ENCODE data around the gene ADAMTS9.
A peak's percentile ranks its signal among the peaks of the same experiment; 100 is the strongest.

ADAMTS9 gene

GRCh38 chr3:64539451-64540196 is 148.2 kb downstream of the ADAMTS9 start:
- no peak for DNase-seq
- Histone ChIP-seq H3K4me3 (ENCODE audit: control insufficient read depth in 1 of 7, extremely low read depth in 1 of 7, insufficient read depth in 4 of 7, low read depth in 2 of 7, low read length in 6 of 7) (no peak overlapping the region), H3K4me1 (ENCODE audit: control extremely low read depth in 1 of 4, control insufficient read depth in 4 of 4, insufficient read depth in 4 of 4, low read length in 3 of 4) (no peaks in the 10 kb centered on the region), H3K27ac (ENCODE audit: insufficient read depth in 1 of 2, low read depth in 1 of 2, low read length in 2 of 2, poor library complexity in 1 of 2, severe bottlenecking in 2 of 2) (no peak overlapping the region), H3K9me3 (ENCODE audit: control extremely low read depth in 1 of 5, control insufficient read depth in 4 of 5, insufficient read depth in 2 of 5, low read depth in 1 of 5, low read length in 4 of 5) (no peaks in the 10 kb centered on the region), H3K27me3 (replicated peaks in 2 of 5; ENCODE audit: control insufficient read depth in 4 of 5, insufficient read depth in 5 of 5, low read length in 4 of 5) (peaks cover 0 to 3% (median 0%) of the 10 kb centered on the region in 5 experiments), H3K36me3 (ENCODE audit: control insufficient read depth in 4 of 4, insufficient read depth in 4 of 4, low read length in 3 of 4) (no peaks in the 10 kb centered on the region)
- WGBS (ENCODE audit: insufficient coverage), result 69% methylated on average over 7 of the region's 10 CpGs
- ChIA-PET POLR2A (no interaction called here), CTCF (no interaction called here)

GRCh38 chr3:64536166-64536565 is 151.6 kb downstream of the ADAMTS9 start:
- H3K27me3 ChIP-seq (replicated peaks in 2 of 5; ENCODE audit: control insufficient read depth in 4 of 5, insufficient read depth in 5 of 5, low read length in 4 of 5), result peaks cover 0 to 8% (median 2%) of the 10 kb centered on the region in 5 experiments
- 100% methylated on average over 1 of the region's 2 CpGs for WGBS (ENCODE audit: insufficient coverage)
- H3K4me3 ChIP-seq (ENCODE audit: control insufficient read depth in 1 of 7, extremely low read depth in 1 of 7, insufficient read depth in 4 of 7, low read depth in 2 of 7, low read length in 6 of 7), result no peak overlapping the region
- CTCF ChIA-PET, result no interaction called here
- peaks cover 0 to 2% (median 0%) of the 10 kb centered on the region in 4 experiments for H3K4me1 ChIP-seq (ENCODE audit: control extremely low read depth in 1 of 4, control insufficient read depth in 4 of 4, insufficient read depth in 4 of 4, low read length in 3 of 4)
- no peaks in the 10 kb centered on the region for H3K9me3 ChIP-seq (ENCODE audit: control extremely low read depth in 1 of 5, control insufficient read depth in 4 of 5, insufficient read depth in 2 of 5, low read depth in 1 of 5, low read length in 4 of 5)
- H3K27ac ChIP-seq (ENCODE audit: insufficient read depth in 1 of 2, low read depth in 1 of 2, low read length in 2 of 2, poor library complexity in 1 of 2, severe bottlenecking in 2 of 2), result no peak overlapping the region
- POLR2A ChIA-PET, result no interaction called here
- no peak for DNase-seq
- no peaks in the 10 kb centered on the region for H3K36me3 ChIP-seq (ENCODE audit: control insufficient read depth in 4 of 4, insufficient read depth in 4 of 4, low read length in 3 of 4)

GRCh38 chr3:64533617-64534317 is 154.0 kb downstream of the ADAMTS9 start:
- WGBS (ENCODE audit: insufficient coverage), result 16% methylated on average over 14 of the region's 14 CpGs
- Histone ChIP-seq H3K36me3 (ENCODE audit: control insufficient read depth in 4 of 4, insufficient read depth in 4 of 4, low read length in 3 of 4) (no peaks in the 10 kb centered on the region), H3K4me1 (ENCODE audit: control extremely low read depth in 1 of 4, control insufficient read depth in 4 of 4, insufficient read depth in 4 of 4, low read length in 3 of 4) (peaks cover 0 to 2% (median 0%) of the 10 kb centered on the region in 4 experiments), H3K27me3 (replicated peaks in 2 of 5; ENCODE audit: control insufficient read depth in 4 of 5, insufficient read depth in 5 of 5, low read length in 4 of 5) (peaks cover 0 to 9% (median 2%) of the 10 kb centered on the region in 5 experiments), H3K27ac (ENCODE audit: insufficient read depth in 1 of 2, low read depth in 1 of 2, low read length in 2 of 2, poor library complexity in 1 of 2, severe bottlenecking in 2 of 2) (no peak overlapping the region), H3K4me3 (ENCODE audit: control insufficient read depth in 1 of 7, extremely low read depth in 1 of 7, insufficient read depth in 4 of 7, low read depth in 2 of 7, low read length in 6 of 7) (peak overlapping the region in 1 of 7 experiments; percentile 31), H3K9me3 (ENCODE audit: control extremely low read depth in 1 of 5, control insufficient read depth in 4 of 5, insufficient read depth in 2 of 5, low read depth in 1 of 5, low read length in 4 of 5) (no peaks in the 10 kb centered on the region)
- CTCF ChIA-PET, result interaction anchor here (0.6 to 4.7 kb wide), 18 partner anchors 12 to 1217 kb away, joined by 3 to 22 read pairs (median 4); no protein-coding TSS in a partner anchor
- DNase-seq, result peak; percentile 76 to 84 (median 83)
- POLR2A ChIA-PET, result no interaction called here

- H3K36me3 ChIP-seq (ENCODE audit: control insufficient read depth in 4 of 4, insufficient read depth in 4 of 4, low read length in 3 of 4), result no peaks in the 10 kb centered on the region
- no peaks in the 10 kb centered on the region for H3K9me3 ChIP-seq (ENCODE audit: control extremely low read depth in 1 of 5, control insufficient read depth in 4 of 5, insufficient read depth in 2 of 5, low read depth in 1 of 5, low read length in 4 of 5)
- no CpG with 5 or more reads among the region's 8 CpGs for WGBS (ENCODE audit: insufficient coverage)
- no peak overlapping the region for H3K27ac ChIP-seq (ENCODE audit: insufficient read depth in 1 of 2, low read depth in 1 of 2, low read length in 2 of 2, poor library complexity in 1 of 2, severe bottlenecking in 2 of 2)
- H3K4me1 ChIP-seq (ENCODE audit: control extremely low read depth in 1 of 4, control insufficient read depth in 4 of 4, insufficient read depth in 4 of 4, low read length in 3 of 4), result peaks cover 0 to 2% (median 0%) of the 10 kb centered on the region in 4 experiments
- no peak overlapping the region for H3K4me3 ChIP-seq (ENCODE audit: control insufficient read depth in 1 of 7, extremely low read depth in 1 of 7, insufficient read depth in 4 of 7, low read depth in 2 of 7, low read length in 6 of 7)
- peaks cover 0 to 9% (median 2%) of the 10 kb centered on the region in 5 experiments for H3K27me3 ChIP-seq (replicated peaks in 2 of 5; ENCODE audit: control insufficient read depth in 4 of 5, insufficient read depth in 5 of 5, low read length in 4 of 5)
- CTCF ChIA-PET, result interaction anchor here (0.6 to 1.4 kb wide), 6 partner anchors 13 to 1266 kb away, joined by 3 to 5 read pairs (median 4); no protein-coding TSS in a partner anchor
- POLR2A ChIA-PET, result interaction anchor here (0.6 kb wide), 1 partner anchor 707 kb away, joined by 3 read pairs; no protein-coding TSS in a partner anchor
- peak; percentile 38 to 62 (median 54) for DNase-seq
These were observed 157.3 kb downstream of the ADAMTS9 start for GRCh38 chr3:64530434-64531049.

- ChIA-PET POLR2A (no interaction called here), CTCF (interaction anchor here (1.2 to 1.7 kb wide), 2 partner anchors 9 to 11 kb away, joined by 3 to 4 read pairs; no protein-coding TSS in a partner anchor)
- Histone ChIP-seq H3K27ac (ENCODE audit: insufficient read depth in 1 of 2, low read depth in 1 of 2, low read length in 2 of 2, poor library complexity in 1 of 2, severe bottlenecking in 2 of 2) (no peak overlapping the region), H3K9me3 (ENCODE audit: control extremely low read depth in 1 of 5, control insufficient read depth in 4 of 5, insufficient read depth in 2 of 5, low read depth in 1 of 5, low read length in 4 of 5) (peaks cover 0 to 5% (median 0%) of the 10 kb centered on the region in 5 experiments), H3K27me3 (replicated peaks in 2 of 5; ENCODE audit: control insufficient read depth in 4 of 5, insufficient read depth in 5 of 5, low read length in 4 of 5) (no peaks in the 10 kb centered on the region), H3K4me1 (ENCODE audit: control extremely low read depth in 1 of 4, control insufficient read depth in 4 of 4, insufficient read depth in 4 of 4, low read length in 3 of 4) (no peaks in the 10 kb centered on the region), H3K36me3 (ENCODE audit: control insufficient read depth in 4 of 4, insufficient read depth in 4 of 4, low read length in 3 of 4) (no peaks in the 10 kb centered on the region), H3K4me3 (ENCODE audit: control insufficient read depth in 1 of 7, extremely low read depth in 1 of 7, insufficient read depth in 4 of 7, low read depth in 2 of 7, low read length in 6 of 7) (no peak overlapping the region)
- DNase-seq, result no peak
- 100% methylated on average over 1 of the region's 3 CpGs for WGBS (ENCODE audit: insufficient coverage)
These were observed 164.5 kb downstream of the ADAMTS9 start for GRCh38 chr3:64523324-64523723.

- Histone ChIP-seq H3K4me1 (ENCODE audit: control extremely low read depth in 1 of 4, control insufficient read depth in 4 of 4, insufficient read depth in 4 of 4, low read length in 3 of 4) (no peaks in the 10 kb centered on the region), H3K9me3 (ENCODE audit: control extremely low read depth in 1 of 5, control insufficient read depth in 4 of 5, insufficient read depth in 2 of 5, low read depth in 1 of 5, low read length in 4 of 5) (peaks cover 0 to 5% (median 0%) of the 10 kb centered on the region in 5 experiments), H3K27ac (ENCODE audit: insufficient read depth in 1 of 2, low read depth in 1 of 2, low read length in 2 of 2, poor library complexity in 1 of 2, severe bottlenecking in 2 of 2) (no peak overlapping the region), H3K36me3 (ENCODE audit: control insufficient read depth in 4 of 4, insufficient read depth in 4 of 4, low read length in 3 of 4) (no peaks in the 10 kb centered on the region), H3K27me3 (replicated peaks in 2 of 5; ENCODE audit: control insufficient read depth in 4 of 5, insufficient read depth in 5 of 5, low read length in 4 of 5) (no peaks in the 10 kb centered on the region), H3K4me3 (ENCODE audit: control insufficient read depth in 1 of 7, extremely low read depth in 1 of 7, insufficient read depth in 4 of 7, low read depth in 2 of 7, low read length in 6 of 7) (no peak overlapping the region)
- 100% methylated on average over 1 of the region's 3 CpGs for WGBS (ENCODE audit: insufficient coverage)
- DNase-seq, result no peak
- ChIA-PET CTCF (interaction anchor here (1.7 kb wide), 1 partner anchor 12 kb away, joined by 5 read pairs; no protein-coding TSS in a partner anchor), POLR2A (no interaction called here)
These were observed 167.5 kb downstream of the ADAMTS9 start for GRCh38 chr3:64520334-64520733.

Measured in common myeloid progenitor, CD34-positive (primary cell).